ENCODE results near the gene CAPN14. TPM values are rescaled to one million over a fixed set of nuclear protein-coding genes. Genes with fewer than 3 reads are reported as not detected.

Gene CAPN14
- total RNA-seq, 1 donor from 2014 or later: 3.3 TPM

- Mint-ChIP-seq H3K27me3 (no peaks in the 10 kb centered on the region), H3K9me3 (peaks cover 3% of the 10 kb centered on the region), H3K27ac (no peak overlapping the region), H3K4me1 (peaks cover 2% of the 10 kb centered on the region), H3K4me3 (no peak overlapping the region), H3K36me3 (ENCODE audit: low read depth) (peaks cover 2% of the 10 kb centered on the region)
- CTCF ChIA-PET: no interaction called here
- no peak for TF ChIP-seq CTCF (IDR thresholded peaks at IDR 0.05)
- POLR2A ChIA-PET: no interaction called here
- DNase-seq: no peak
- intact Hi-C loops (cut with micrococcal nuclease): no loop called here
- no peak for ATAC-seq (ENCODE audit: low read depth)
Observed at GRCh38 chr2:31202833-31203232, 14.5 kb downstream of the CAPN14 start.

- peaks cover 5% of the 10 kb centered on the region for H3K36me3 Mint-ChIP-seq (ENCODE audit: low read depth)
- no peak overlapping the region for H3K27ac Mint-ChIP-seq
- no peak overlapping the region for H3K4me3 Mint-ChIP-seq
- no peaks in the 10 kb centered on the region for H3K4me1 Mint-ChIP-seq
- peaks cover 3% of the 10 kb centered on the region for H3K9me3 Mint-ChIP-seq
- no peak for TF ChIP-seq CTCF (IDR thresholded peaks at IDR 0.05)
- CTCF ChIA-PET: no interaction called here
- H3K27me3 Mint-ChIP-seq: no peaks in the 10 kb centered on the region
- ATAC-seq (ENCODE audit: low read depth) (no peak), DNase-seq (no peak)
- intact Hi-C loops (cut with micrococcal nuclease): no loop called here
- POLR2A ChIA-PET: no interaction called here
Observed at GRCh38 chr2:31202041-31202440, 15.3 kb downstream of the CAPN14 start.

GRCh38 chr2:31200972-31201371 is 16.3 kb downstream of the CAPN14 start:
- H3K9me3 Mint-ChIP-seq: peaks cover 3% of the 10 kb centered on the region
- CTCF ChIA-PET: no interaction called here

GRCh38 chr2:31199206-31199605 is 18.1 kb downstream of the CAPN14 start:
- POLR2A ChIA-PET: no interaction called here
- TF ChIP-seq CTCF (IDR thresholded peaks at IDR 0.05): no peak
- Mint-ChIP-seq H3K27ac (no peak overlapping the region), H3K4me3 (no peak overlapping the region), H3K9me3 (peaks cover 3% of the 10 kb centered on the region), H3K36me3 (ENCODE audit: low read depth) (peaks cover 5% of the 10 kb centered on the region), H3K4me1 (peaks cover 3% of the 10 kb centered on the region), H3K27me3 (no peaks in the 10 kb centered on the region)
- intact Hi-C loops (cut with micrococcal nuclease): no loop called here
- DNase-seq: no peak
- CTCF ChIA-PET: interaction anchor here (0.6 kb wide), 1 partner anchor 577 kb away, joined by 4 read pairs; no protein-coding TSS in a partner anchor
- no peak for ATAC-seq (ENCODE audit: low read depth)

More at GRCh38 chr2:31200972-31201371, 16.3 kb downstream of the CAPN14 start:
- H3K27ac Mint-ChIP-seq: no peak overlapping the region
- no peaks in the 10 kb centered on the region for H3K4me1 Mint-ChIP-seq
- peaks cover 5% of the 10 kb centered on the region for H3K36me3 Mint-ChIP-seq (ENCODE audit: low read depth)
- POLR2A ChIA-PET: no interaction called here
- no peaks in the 10 kb centered on the region for H3K27me3 Mint-ChIP-seq
- TF ChIP-seq CTCF (IDR thresholded peaks at IDR 0.05): no peak
- DNase-seq (no peak), ATAC-seq (ENCODE audit: low read depth) (no peak)
- intact Hi-C loops (cut with micrococcal nuclease): no loop called here
- H3K4me3 Mint-ChIP-seq: no peak overlapping the region

GRCh38 chr2:31197669-31198068 is 19.6 kb downstream of the CAPN14 start:
- Mint-ChIP-seq H3K4me1 (peaks cover 10% of the 10 kb centered on the region), H3K9me3 (peaks cover 3% of the 10 kb centered on the region), H3K27me3 (no peaks in the 10 kb centered on the region), H3K4me3 (no peak overlapping the region), H3K36me3 (ENCODE audit: low read depth) (peaks cover 5% of the 10 kb centered on the region), H3K27ac (no peak overlapping the region)
- intact Hi-C loops (cut with micrococcal nuclease): no loop called here
- TF ChIP-seq CTCF (IDR thresholded peaks at IDR 0.05): no peak
- ChIA-PET CTCF (interaction anchor here (1.0 kb wide), 1 partner anchor 135 kb away, joined by 4 read pairs; no protein-coding TSS in a partner anchor), POLR2A (no interaction called here)
- DNase-seq: no peak
- no peak for ATAC-seq (ENCODE audit: low read depth)

Data from activated B cell treated with CpG ODN at 0.5 μM for 24 hours (primary cell).